ENCODE measurements around the gene CLNK.

Gene CLNK

GRCh38 chr4:10684631-10685030 lies at the start of gene CLNK:
Gene CLNK, minus strand, starts transcription at chr4:10684768. Its CDS starts 16,899 bp downstream, at chr4:10667869.
- no peak for DNase-seq

GRCh38 chr4:10733481-10734062 lies 49.0 kb upstream of the CLNK start:
- no peak for DNase-seq

- DNase-seq: no peak
Observed at GRCh38 chr4:10732914-10733415, 48.4 kb upstream of the CLNK start.

GRCh38 chr4:10732235-10732913 lies 47.8 kb upstream of the CLNK start:
- DNase-seq: no peak

- no peak for DNase-seq
Observed at GRCh38 chr4:10731690-10732089, 47.1 kb upstream of the CLNK start.

GRCh38 chr4:10731162-10731561 lies 46.6 kb upstream of the CLNK start:
- no peak for DNase-seq

GRCh38 chr4:10730590-10730989 lies 46.0 kb upstream of the CLNK start:
- no peak for DNase-seq

- no peak for DNase-seq
Observed at GRCh38 chr4:10730019-10730418, 45.5 kb upstream of the CLNK start.

- no peak for DNase-seq
Observed at GRCh38 chr4:10729366-10729765, 44.8 kb upstream of the CLNK start.

GRCh38 chr4:10728016-10728415 lies 43.4 kb upstream of the CLNK start:
- no peak for DNase-seq

GRCh38 chr4:10727140-10727880 lies 42.7 kb upstream of the CLNK start:
- no peak for DNase-seq

- DNase-seq: no peak
Observed at GRCh38 chr4:10722957-10723356, 38.4 kb upstream of the CLNK start.

GRCh38 chr4:10721616-10722015 lies 37.0 kb upstream of the CLNK start:
- peak; percentile 78 for DNase-seq

- DNase-seq: no peak
Observed at GRCh38 chr4:10716163-10716562, 31.6 kb upstream of the CLNK start.

GRCh38 chr4:10715696-10716095 lies 31.1 kb upstream of the CLNK start:
- peak; percentile 60 for DNase-seq

- DNase-seq: no peak
Observed at GRCh38 chr4:10715135-10715534, 30.6 kb upstream of the CLNK start.

GRCh38 chr4:10713591-10713990 lies 29.0 kb upstream of the CLNK start:
- DNase-seq: no peak

GRCh38 chr4:10706236-10706635 lies 21.7 kb upstream of the CLNK start:
- DNase-seq: peak; percentile 75

GRCh38 chr4:10704430-10704810 lies 19.9 kb upstream of the CLNK start:
- no peak for DNase-seq

GRCh38 chr4:10703766-10704429 lies 19.3 kb upstream of the CLNK start:
- DNase-seq: no peak

GRCh38 chr4:10703156-10703555 lies 18.6 kb upstream of the CLNK start:
- no peak for DNase-seq

- no peak for DNase-seq
Observed at GRCh38 chr4:10701702-10702460, 17.3 kb upstream of the CLNK start.

GRCh38 chr4:10701161-10701560 lies 16.6 kb upstream of the CLNK start:
- DNase-seq: no peak
